DOHH2 (cell line): Measurements from ENCODE around the gene DPYD.

Source experiments
- H3F3A ChIP-seq: fragments of 200-600 bp; sonication (generic), shearing (Covaris generic); 2 replicates; pipeline ENCODE4 v1.6.0; 2016; ENCODE audit warnings: antibody characterized with exemption, mild to moderate bottlenecking; ENCODE audit not compliant: control insufficient read depth, insufficient read depth
- H3K27ac ChIP-seq: fragments of 200-600 bp; sonication (generic); 2 replicates; pipeline ENCODE4 v1.5.1; 2014; ENCODE audit warnings: low read depth, mild to moderate bottlenecking, low read length, moderate library complexity
- H3K27me3 ChIP-seq: fragments of 200-600 bp; sonication (generic); 2 replicates; pipeline ENCODE4 v1.6.1; 2014; ENCODE audit warnings: mild to moderate bottlenecking, low read length, mixed read lengths; ENCODE audit not compliant: control insufficient read depth
- H3K36me3 ChIP-seq: fragments of 200-600 bp; sonication (generic); 2 replicates; pipeline ENCODE4 v1.6.1; 2014; ENCODE audit warnings: mild to moderate bottlenecking, low read length, moderate library complexity, mixed read lengths; ENCODE audit not compliant: control insufficient read depth
- H3K4me1 ChIP-seq: fragments of 200-600 bp; sonication (generic); 2 replicates; pipeline ENCODE4 v1.6.1; 2014; ENCODE audit warnings: mild to moderate bottlenecking, low read length, mixed read lengths; ENCODE audit not compliant: control insufficient read depth
- H3K4me2 ChIP-seq: fragments of 200-600 bp; sonication (generic); 2 replicates; pipeline ENCODE4 v1.6.0; 2014; ENCODE audit warnings: mild to moderate bottlenecking, low read length, moderate library complexity
- H3K4me3 ChIP-seq: fragments of 200-600 bp; sonication (generic); 2 replicates; pipeline ENCODE4 v1.5.1; 2014; ENCODE audit warnings: mild to moderate bottlenecking, low read length, mixed read lengths
- H3K79me2 ChIP-seq: fragments of 200-600 bp; sonication (generic); 2 replicates; pipeline ENCODE4 v1.6.1; 2014; ENCODE audit warnings: mild to moderate bottlenecking, low read length, mixed read lengths; ENCODE audit not compliant: control insufficient read depth
- H3K9me2 ChIP-seq: fragments of 200-600 bp; sonication (generic); replicated peaks from 2 replicates; pipeline ENCODE4 v1.6.1; 2014; ENCODE audit warnings: mild to moderate bottlenecking, low read length, mixed read lengths; ENCODE audit not compliant: control insufficient read depth
- H3K9me3 ChIP-seq: fragments of 200-600 bp; sonication (generic); 2 replicates; pipeline ENCODE4 v1.6.1; 2014; ENCODE audit warnings: antibody characterized with exemption, low read length, mixed read lengths; ENCODE audit not compliant: control insufficient read depth, insufficient read depth
- H4K20me1 ChIP-seq: fragments of 200-600 bp; sonication (generic); 2 replicates; pipeline ENCODE4 v1.6.0; 2014; ENCODE audit warnings: low read depth, mild to moderate bottlenecking, antibody characterized with exemption, low read length, moderate library complexity; ENCODE audit not compliant: control insufficient read depth, insufficient read depth
- EZH2phosphoT487 ChIP-seq: fragments of 200-600 bp; sonication (generic); IDR thresholded peaks from 2 replicates; pipeline ENCODE4 v1.6.1; 2017; ENCODE audit warnings: borderline replicate concordance, mild to moderate bottlenecking, antibody characterized with exemption, low read length, moderate library complexity, mixed read lengths
- TF ChIP-seq, protein P1 (sequence below): fragments of 200-600 bp; sonication (generic); IDR thresholded peaks from one replicate; pipeline ENCODE4 v1.5.1; 2014; ENCODE audit warnings: antibody characterized with exemption, mild to moderate bottlenecking, low read depth, low read length; ENCODE audit not compliant: poor library complexity, severe bottlenecking

The DPYD gene

DNA sequence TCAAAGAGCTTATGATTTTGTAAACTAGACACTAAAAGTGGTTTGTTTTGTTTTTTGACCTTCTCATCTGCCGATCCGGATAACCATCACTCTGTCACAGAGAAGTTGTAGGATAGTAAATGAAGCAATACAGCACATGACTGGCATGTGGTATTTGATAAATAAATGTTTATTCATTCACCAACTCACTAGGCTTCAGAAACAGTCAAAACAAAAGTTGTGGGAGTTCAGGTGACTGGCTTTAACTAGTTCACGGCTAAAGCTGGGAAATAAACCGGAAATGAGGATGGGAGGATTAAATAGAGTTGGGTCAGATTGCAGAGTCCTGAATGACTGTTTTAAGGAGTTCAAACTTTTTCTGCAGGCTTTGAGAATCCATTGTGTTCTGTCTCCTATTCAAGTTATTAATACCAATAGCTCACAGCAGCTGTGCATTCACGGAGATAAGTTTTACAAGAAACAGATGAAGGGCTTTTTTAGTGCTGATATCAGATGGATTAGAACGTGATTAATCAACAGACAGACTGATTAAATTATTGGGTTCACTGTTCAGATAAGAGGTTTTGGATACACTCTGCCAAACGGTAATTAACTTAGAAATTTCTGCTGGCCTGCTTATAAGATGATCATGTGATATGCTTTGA is 463.3 kb downstream of the DPYD start:
- no peaks in the 10 kb centered on the region for H3K27me3 ChIP-seq
- 0 out of 2 replicates have a peak, but pooled peaks cover 2% of the 10 kb centered on the region for H3F3A ChIP-seq
- no peak overlapping the region for H3K4me2 ChIP-seq
- no peaks in the 10 kb centered on the region for H3K9me3 ChIP-seq
- no peak overlapping the region for H3K27ac ChIP-seq
- H3K4me1 ChIP-seq, result peaks cover 29% of the 10 kb centered on the region
- H4K20me1 ChIP-seq, result no peaks in the 10 kb centered on the region
- H3K36me3 ChIP-seq, result peaks cover 3% of the 10 kb centered on the region; the same call in 1 of the 2 replicates
- TF ChIP-seq, protein P1, sequence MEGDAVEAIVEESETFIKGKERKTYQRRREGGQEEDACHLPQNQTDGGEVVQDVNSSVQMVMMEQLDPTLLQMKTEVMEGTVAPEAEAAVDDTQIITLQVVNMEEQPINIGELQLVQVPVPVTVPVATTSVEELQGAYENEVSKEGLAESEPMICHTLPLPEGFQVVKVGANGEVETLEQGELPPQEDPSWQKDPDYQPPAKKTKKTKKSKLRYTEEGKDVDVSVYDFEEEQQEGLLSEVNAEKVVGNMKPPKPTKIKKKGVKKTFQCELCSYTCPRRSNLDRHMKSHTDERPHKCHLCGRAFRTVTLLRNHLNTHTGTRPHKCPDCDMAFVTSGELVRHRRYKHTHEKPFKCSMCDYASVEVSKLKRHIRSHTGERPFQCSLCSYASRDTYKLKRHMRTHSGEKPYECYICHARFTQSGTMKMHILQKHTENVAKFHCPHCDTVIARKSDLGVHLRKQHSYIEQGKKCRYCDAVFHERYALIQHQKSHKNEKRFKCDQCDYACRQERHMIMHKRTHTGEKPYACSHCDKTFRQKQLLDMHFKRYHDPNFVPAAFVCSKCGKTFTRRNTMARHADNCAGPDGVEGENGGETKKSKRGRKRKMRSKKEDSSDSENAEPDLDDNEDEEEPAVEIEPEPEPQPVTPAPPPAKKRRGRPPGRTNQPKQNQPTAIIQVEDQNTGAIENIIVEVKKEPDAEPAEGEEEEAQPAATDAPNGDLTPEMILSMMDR, result no peak
- no peaks in the 10 kb centered on the region for H3K79me2 ChIP-seq
- H3K9me2 ChIP-seq, result no peaks in the 10 kb centered on the region
- H3K4me3 ChIP-seq, result no peak overlapping the region

DNA sequence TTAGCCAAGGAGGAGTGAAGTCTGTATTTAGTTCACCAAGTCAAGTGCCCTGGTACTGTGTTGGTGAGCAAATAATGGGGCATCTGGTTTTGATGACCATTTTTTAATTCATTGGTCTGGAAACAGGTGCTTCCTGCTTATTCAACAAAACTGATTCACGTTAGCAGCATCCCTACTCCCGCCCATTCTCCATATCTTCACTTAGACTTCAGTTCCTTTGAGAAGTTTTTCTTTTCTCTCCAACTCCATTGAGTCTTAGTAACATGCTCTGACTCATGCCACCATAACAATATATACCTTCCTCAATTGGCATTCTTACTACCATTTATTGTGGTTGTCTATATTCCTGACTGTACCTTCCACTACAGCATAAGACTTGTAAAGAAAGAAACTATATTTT is 468.9 kb downstream of the DPYD start:
- no peak overlapping the region for H3K27ac ChIP-seq
- H4K20me1 ChIP-seq, result no peaks in the 10 kb centered on the region
- no peak overlapping the region for H3K4me3 ChIP-seq
- H3K9me3 ChIP-seq, result no peaks in the 10 kb centered on the region
- H3K9me2 ChIP-seq, result no peaks in the 10 kb centered on the region
- H3K79me2 ChIP-seq, result no peaks in the 10 kb centered on the region
- no peak overlapping the region for H3K4me2 ChIP-seq
- no peaks in the 10 kb centered on the region for H3K4me1 ChIP-seq
- H3K36me3 ChIP-seq, result no peaks in the 10 kb centered on the region
- no peaks in the 10 kb centered on the region for H3F3A ChIP-seq
- TF ChIP-seq EZH2phosphoT487, result no peak
- TF ChIP-seq, protein P1, result no peak
- no peaks in the 10 kb centered on the region for H3K27me3 ChIP-seq

DNA sequence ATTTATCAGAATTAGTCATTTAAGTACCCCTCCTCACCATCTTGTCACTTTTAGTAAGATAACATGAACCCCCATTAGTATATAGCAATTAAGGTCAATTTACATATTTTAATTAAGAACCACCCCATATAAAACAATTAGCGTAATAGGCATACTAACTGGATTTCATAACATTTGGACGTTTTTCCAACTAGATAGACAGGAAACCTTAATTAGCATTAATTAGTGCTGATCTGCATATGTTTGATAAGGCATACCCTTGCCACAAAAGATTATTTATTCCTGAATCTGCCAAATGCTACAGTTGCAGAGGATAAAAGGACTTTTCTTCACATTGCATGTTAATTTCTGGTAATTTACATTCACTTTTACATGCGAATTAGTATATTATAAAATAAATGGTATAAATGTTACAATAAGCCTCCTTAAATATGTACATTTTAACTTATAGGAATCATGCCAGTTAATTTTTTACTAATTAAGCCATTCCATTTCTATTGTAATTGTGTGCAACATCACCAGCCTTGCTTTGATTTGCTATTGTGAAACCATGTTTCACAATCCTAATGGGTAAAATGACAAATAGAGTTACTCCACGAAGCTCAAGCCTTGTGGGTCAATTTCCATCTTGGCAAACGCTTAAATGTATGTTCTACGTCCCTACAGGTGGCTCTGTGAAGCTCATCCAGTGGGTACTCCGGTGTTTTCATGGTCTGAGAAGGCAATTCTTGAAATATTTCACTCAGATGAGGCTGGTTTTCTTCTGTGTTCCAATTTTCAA is 469.6 kb downstream of the DPYD start:
- Histone ChIP-seq H3F3A (no peaks in the 10 kb centered on the region), H3K4me3 (no peak overlapping the region), H4K20me1 (no peaks in the 10 kb centered on the region), H3K27me3 (no peaks in the 10 kb centered on the region), H3K9me2 (no peaks in the 10 kb centered on the region), H3K4me1 (no peaks in the 10 kb centered on the region), H3K79me2 (no peaks in the 10 kb centered on the region), H3K9me3 (no peaks in the 10 kb centered on the region), H3K27ac (no peak overlapping the region), H3K4me2 (no peak overlapping the region), H3K36me3 (no peaks in the 10 kb centered on the region)
- TF ChIP-seq, protein P1, result no peak
- TF ChIP-seq EZH2phosphoT487, result no peak
